Keratinocyte (primary cell): Measurements from ENCODE around the gene GPR3.

Experiments
- EZH2 ChIP-seq: IDR thresholded peaks from one replicate; pipeline ENCODE4 v1.6.1; 2012; ENCODE audit warnings: inconsistent platforms, mild to moderate bottlenecking, low read length, moderate library complexity
- TF ChIP-seq, protein P1 (sequence below), 3 experiments: IDR thresholded peaks in 1 of 3; conservative IDR thresholded peaks in 1 of 3; optimal IDR thresholded peaks in 1 of 3; 2 replicates in 2 of 3; 3 replicates in 1 of 3; pipeline versions ENCODE3 to v1.5.1; 2011; ENCODE audit warnings: low read length in 3 of 3, mild to moderate bottlenecking in 3 of 3, moderate library complexity in 2 of 3, control low read depth in 1 of 3, inconsistent platforms in 1 of 3; ENCODE audit not compliant: insufficient read depth in 2 of 3; ENCODE audit errors: extremely low read depth in 1 of 3

GRCh38 chr1:27409669-27410068 is 17.2 kb downstream of the GPR3 start:
- TF ChIP-seq, protein P1, sequence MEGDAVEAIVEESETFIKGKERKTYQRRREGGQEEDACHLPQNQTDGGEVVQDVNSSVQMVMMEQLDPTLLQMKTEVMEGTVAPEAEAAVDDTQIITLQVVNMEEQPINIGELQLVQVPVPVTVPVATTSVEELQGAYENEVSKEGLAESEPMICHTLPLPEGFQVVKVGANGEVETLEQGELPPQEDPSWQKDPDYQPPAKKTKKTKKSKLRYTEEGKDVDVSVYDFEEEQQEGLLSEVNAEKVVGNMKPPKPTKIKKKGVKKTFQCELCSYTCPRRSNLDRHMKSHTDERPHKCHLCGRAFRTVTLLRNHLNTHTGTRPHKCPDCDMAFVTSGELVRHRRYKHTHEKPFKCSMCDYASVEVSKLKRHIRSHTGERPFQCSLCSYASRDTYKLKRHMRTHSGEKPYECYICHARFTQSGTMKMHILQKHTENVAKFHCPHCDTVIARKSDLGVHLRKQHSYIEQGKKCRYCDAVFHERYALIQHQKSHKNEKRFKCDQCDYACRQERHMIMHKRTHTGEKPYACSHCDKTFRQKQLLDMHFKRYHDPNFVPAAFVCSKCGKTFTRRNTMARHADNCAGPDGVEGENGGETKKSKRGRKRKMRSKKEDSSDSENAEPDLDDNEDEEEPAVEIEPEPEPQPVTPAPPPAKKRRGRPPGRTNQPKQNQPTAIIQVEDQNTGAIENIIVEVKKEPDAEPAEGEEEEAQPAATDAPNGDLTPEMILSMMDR (optimal IDR thresholded peaks at IDR 0.05 in 1 of 3, IDR thresholded peaks at IDR 0.05 in 1 of 3, conservative IDR thresholded peaks at IDR 0.05 in 1 of 3; ENCODE audit: extremely low read depth in 1 of 3, insufficient read depth in 2 of 3, low read length in 3 of 3): no peak
- TF ChIP-seq EZH2: no peak
